Measurements from ENCODE around the gene ATP8A2. TPM values are rescaled to one million over a fixed set of nuclear protein-coding genes. Genes with fewer than 3 reads are reported as not detected.

The ATP8A2 gene
- total and polyA plus RNA-seq, 9 of the 15 experiments (the other 6 are each of a cell fraction or from before 2014, with no cell fraction given): under 0.01 to 0.33 (median 0.06) TPM; not detected in 4

DNA sequence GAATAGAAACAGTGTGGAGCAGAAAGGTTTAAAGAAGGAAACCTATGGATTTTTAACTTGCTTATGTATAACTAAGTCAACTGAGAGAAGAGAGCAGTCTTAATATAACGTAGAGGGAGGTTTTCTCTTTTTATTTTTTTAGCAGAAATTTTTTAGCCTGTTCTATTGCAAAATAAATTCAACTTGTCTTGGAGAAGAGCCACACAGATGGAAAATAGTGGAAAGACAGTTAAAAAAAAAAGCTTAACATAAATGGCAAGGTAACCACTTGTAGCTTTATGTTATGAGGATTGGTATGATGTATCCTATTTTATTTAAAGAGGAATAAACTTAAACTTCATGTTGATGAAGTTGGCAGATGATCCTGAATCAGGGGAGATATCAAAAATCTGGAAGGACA lies 367.6 kb downstream of the ATP8A2 start:
- H2AFZ ChIP-seq (ENCODE audit: low read depth, low read length): no peak overlapping the region
- H3K9me1 ChIP-seq (ENCODE audit: control insufficient read depth, insufficient read depth, low read length): no peaks in the 10 kb centered on the region
- intact Hi-C loops (cut with micrococcal nuclease) (no loop called here), in situ Hi-C loops (cut with MboI) (no loop called here)
- no peak overlapping the region for H3K9ac ChIP-seq (ENCODE audit: insufficient read depth in 1 of 2, low read depth in 2 of 2, low read length in 2 of 2)
- POLR2A ChIA-PET: no interaction called here
- no peaks in the 10 kb centered on the region for H4K20me1 ChIP-seq (replicated peaks; ENCODE audit: control insufficient read depth, insufficient read depth, low read length)
- no peak overlapping the region for H3K27ac ChIP-seq (ENCODE audit: extremely low read depth, low read depth, low read length)
- DNase-seq (ENCODE audit: extremely low read depth in 1 of 4, low spot score in 3 of 4) (no peak), ATAC-seq (no peak), FAIRE-seq (no peak)
- no peaks in the 10 kb centered on the region for H3K4me1 ChIP-seq (replicated peaks in 1 of 2; ENCODE audit: control insufficient read depth in 2 of 2, insufficient read depth in 2 of 2, low read length in 2 of 2)
- BruUV-seq (replicated peaks): no TSS peak
- CTCF ChIA-PET (ENCODE audit: low intra/inter-chr PET ratio): no interaction called here
- no peak overlapping the region for H3K4me3 ChIP-seq
- no peaks in the 10 kb centered on the region for H3K79me2 ChIP-seq (ENCODE audit: control insufficient read depth, insufficient read depth, low read length)
- H3K9me3 ChIP-seq (replicated peaks; ENCODE audit: control insufficient read depth, insufficient read depth, low read depth, low read length): no peaks in the 10 kb centered on the region
- H3K27me3 ChIP-seq (ENCODE audit: control insufficient read depth in 2 of 2, insufficient read depth in 2 of 2, low read length in 2 of 2): no peaks in the 10 kb centered on the region
- WGBS (ENCODE audit: insufficient coverage, low coverage, missing lambda C conversion rate): no CpG with 5 or more reads among the region's 1 CpG
- no peak overlapping the region for H3K4me2 ChIP-seq (ENCODE audit: insufficient read depth, low read length)
- TF ChIP-seq MYBL2 (IDR thresholded peaks at IDR 0.05; ENCODE audit: low read depth) (no peak), MYBL2 (CRISPR knock-in tag; IDR thresholded peaks at IDR 0.05; ENCODE audit: borderline replicate concordance) (no peak), ZNF3 (CRISPR knock-in tag; IDR thresholded peaks at IDR 0.05) (no peak), SMAD1 (IDR thresholded peaks at IDR 0.05; ENCODE audit: low read depth, low read length, partially characterized antibody) (no peak), SMAD2 (IDR thresholded peaks at IDR 0.05; ENCODE audit: low read depth, low read length) (no peak), EHMT2 (IDR thresholded peaks at IDR 0.05) (no peak), STAT5A (IDR thresholded peaks at IDR 0.05; ENCODE audit: borderline replicate concordance, low read length) (no peak), SIX5 (IDR thresholded peaks at IDR 0.05; ENCODE audit: borderline replicate concordance in 1 of 2, insufficient read depth in 1 of 2, low read depth in 1 of 2, low read length in 2 of 2) (no peak), ZNF133 (CRISPR knock-in tag; IDR thresholded peaks at IDR 0.05) (no peak), SMARCA5 (IDR thresholded peaks at IDR 0.05) (no peak), SMAD3 (CRISPR knock-in tag; conservative IDR thresholded peaks at IDR 0.05) (no peak), XRCC4 (IDR thresholded peaks at IDR 0.05; ENCODE audit: extremely low read depth, insufficient read depth, insufficient read length) (no peak), MYC (IDR thresholded peaks at IDR 0.05; ENCODE audit: low read depth, low read length) (no peak), MYC (CRISPR knock-in tag; IDR thresholded peaks at IDR 0.05; ENCODE audit: borderline replicate concordance, low read depth) (no peak), ZNF217 (CRISPR knock-in tag; IDR thresholded peaks at IDR 0.05) (no peak), ZNF778 (CRISPR knock-in tag; IDR thresholded peaks at IDR 0.05) (no peak), EZH2 (IDR thresholded peaks at IDR 0.05; ENCODE audit: borderline replicate concordance, low read depth, low read length) (no peak), NR4A1 (CRISPR knock-in tag; IDR thresholded peaks at IDR 0.05) (no peak), NR4A1 (tag; IDR thresholded peaks at IDR 0.05) (no peak), ETV1 (tag; conservative IDR thresholded peaks at IDR 0.05; ENCODE audit: low read depth) (no peak)
- TF ChIP-seq, protein P1, sequence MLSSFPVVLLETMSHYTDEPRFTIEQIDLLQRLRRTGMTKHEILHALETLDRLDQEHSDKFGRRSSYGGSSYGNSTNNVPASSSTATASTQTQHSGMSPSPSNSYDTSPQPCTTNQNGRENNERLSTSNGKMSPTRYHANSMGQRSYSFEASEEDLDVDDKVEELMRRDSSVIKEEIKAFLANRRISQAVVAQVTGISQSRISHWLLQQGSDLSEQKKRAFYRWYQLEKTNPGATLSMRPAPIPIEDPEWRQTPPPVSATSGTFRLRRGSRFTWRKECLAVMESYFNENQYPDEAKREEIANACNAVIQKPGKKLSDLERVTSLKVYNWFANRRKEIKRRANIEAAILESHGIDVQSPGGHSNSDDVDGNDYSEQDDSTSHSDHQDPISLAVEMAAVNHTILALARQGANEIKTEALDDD (IDR thresholded peaks at IDR 0.05): no peak
- TF ChIP-seq, protein P2, sequence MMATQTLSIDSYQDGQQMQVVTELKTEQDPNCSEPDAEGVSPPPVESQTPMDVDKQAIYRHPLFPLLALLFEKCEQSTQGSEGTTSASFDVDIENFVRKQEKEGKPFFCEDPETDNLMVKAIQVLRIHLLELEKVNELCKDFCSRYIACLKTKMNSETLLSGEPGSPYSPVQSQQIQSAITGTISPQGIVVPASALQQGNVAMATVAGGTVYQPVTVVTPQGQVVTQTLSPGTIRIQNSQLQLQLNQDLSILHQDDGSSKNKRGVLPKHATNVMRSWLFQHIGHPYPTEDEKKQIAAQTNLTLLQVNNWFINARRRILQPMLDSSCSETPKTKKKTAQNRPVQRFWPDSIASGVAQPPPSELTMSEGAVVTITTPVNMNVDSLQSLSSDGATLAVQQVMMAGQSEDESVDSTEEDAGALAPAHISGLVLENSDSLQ (IDR thresholded peaks at IDR 0.05): no peak
- TF ChIP-seq, protein P3, sequence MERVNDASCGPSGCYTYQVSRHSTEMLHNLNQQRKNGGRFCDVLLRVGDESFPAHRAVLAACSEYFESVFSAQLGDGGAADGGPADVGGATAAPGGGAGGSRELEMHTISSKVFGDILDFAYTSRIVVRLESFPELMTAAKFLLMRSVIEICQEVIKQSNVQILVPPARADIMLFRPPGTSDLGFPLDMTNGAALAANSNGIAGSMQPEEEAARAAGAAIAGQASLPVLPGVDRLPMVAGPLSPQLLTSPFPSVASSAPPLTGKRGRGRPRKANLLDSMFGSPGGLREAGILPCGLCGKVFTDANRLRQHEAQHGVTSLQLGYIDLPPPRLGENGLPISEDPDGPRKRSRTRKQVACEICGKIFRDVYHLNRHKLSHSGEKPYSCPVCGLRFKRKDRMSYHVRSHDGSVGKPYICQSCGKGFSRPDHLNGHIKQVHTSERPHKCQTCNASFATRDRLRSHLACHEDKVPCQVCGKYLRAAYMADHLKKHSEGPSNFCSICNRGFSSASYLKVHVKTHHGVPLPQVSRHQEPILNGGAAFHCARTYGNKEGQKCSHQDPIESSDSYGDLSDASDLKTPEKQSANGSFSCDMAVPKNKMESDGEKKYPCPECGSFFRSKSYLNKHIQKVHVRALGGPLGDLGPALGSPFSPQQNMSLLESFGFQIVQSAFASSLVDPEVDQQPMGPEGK (CRISPR knock-in tag; IDR thresholded peaks at IDR 0.05; ENCODE audit: borderline replicate concordance): no peak
- H3K36me3 ChIP-seq (ENCODE audit: control insufficient read depth, insufficient read depth, low read length): no peaks in the 10 kb centered on the region

Data from K562 (cell line).